ENCODE data around the gene IL4R.

GRCh38 chr16:27320261-27321012 lies 6.7 kb downstream of the IL4R start:
- TF ChIP-seq CTCF (IDR thresholded peaks at IDR 0.05) (no peak), POLR2A (IDR thresholded peaks at IDR 0.05) (no peak)

Data from testis (tissue), 2 donors.